ENCODE data around the gene TIGIT. TPM values are rescaled to one million over a fixed set of nuclear protein-coding genes. Genes with fewer than 3 reads are reported as not detected.

The TIGIT gene
- total and polyA plus RNA-seq, 10 of the 15 experiments (the other 5 are each of a cell fraction or from before 2014, with no cell fraction given) = 0.08 to 4.7 (median 0.94) TPM

- TF ChIP-seq REST (IDR thresholded peaks at IDR 0.05; ENCODE audit: low read depth, low read length) (no peak), ESRRA (IDR thresholded peaks at IDR 0.05; ENCODE audit: low read length) (no peak), HDAC2 (IDR thresholded peaks at IDR 0.05) (no peak), SMAD5 (IDR thresholded peaks at IDR 0.05; ENCODE audit: low read depth) (no peak), SREBF2 (IDR thresholded peaks at IDR 0.05; ENCODE audit: low read length) (no peak), ZNF24 (IDR thresholded peaks at IDR 0.05) (no peak), E2F4 (IDR thresholded peaks at IDR 0.05; ENCODE audit: low read depth, low read length) (no peak), MAX (IDR thresholded peaks at IDR 0.05; ENCODE audit: low read depth, low read length) (no peak), SRF (IDR thresholded peaks at IDR 0.05; ENCODE audit: low read depth in 2 of 2, low read length in 2 of 2) (peak in 1 of 2 experiments; percentile 56; a peak in 1 of 4 replicates), CREM (IDR thresholded peaks at IDR 0.05; ENCODE audit: low read depth) (no peak), E4F1 (IDR thresholded peaks at IDR 0.05; ENCODE audit: borderline replicate concordance, partially characterized antibody) (no peak), CTCF (IDR thresholded peaks at IDR 0.05 in 2 of 3, conservative IDR thresholded peaks at IDR 0.05 in 1 of 3; ENCODE audit: control insufficient read depth in 2 of 3, extremely low read depth in 1 of 3, insufficient read depth in 1 of 3, low read depth in 3 of 3, low read length in 3 of 3) (peak; percentile 92 to 93 (median 93)), ETV6 (conservative IDR thresholded peaks at IDR 0.05 in 1 of 2, IDR thresholded peaks at IDR 0.05 in 1 of 2; ENCODE audit: borderline replicate concordance in 1 of 2, low read depth in 1 of 2) (peak in 1 of 2 experiments; percentile 67; a peak in 2 of 4 replicates), LARP7 (IDR thresholded peaks at IDR 0.05) (peak; percentile 36; the same call in 1 of the 2 replicates), ZSCAN29 (IDR thresholded peaks at IDR 0.05) (no peak), ZNF274 (IDR thresholded peaks at IDR 0.05; ENCODE audit: insufficient read depth, insufficient read length) (no peak), WRNIP1 (IDR thresholded peaks at IDR 0.05; ENCODE audit: borderline replicate concordance, low read depth, low read length) (no peak), JUNB (IDR thresholded peaks at IDR 0.05) (peak; percentile 28; the same call in 1 of the 2 replicates)
Measured at GRCh38 chr3:114290911-114291901, 2.6 kb upstream of the TIGIT start (continued).

Data from GM12878 (cell line).